GM19240 (cell line): Measurements from ENCODE around the gene PGAP3.
A peak's percentile ranks its signal among the peaks of the same experiment; 100 is the strongest.

Experiments used
- DNase-seq: peaks from one replicate; pipeline ENCODE4 v3.0.0; 2011; ENCODE audit warnings: low spot score; ENCODE audit not compliant: insufficient read length

PGAP3 gene

DNA sequence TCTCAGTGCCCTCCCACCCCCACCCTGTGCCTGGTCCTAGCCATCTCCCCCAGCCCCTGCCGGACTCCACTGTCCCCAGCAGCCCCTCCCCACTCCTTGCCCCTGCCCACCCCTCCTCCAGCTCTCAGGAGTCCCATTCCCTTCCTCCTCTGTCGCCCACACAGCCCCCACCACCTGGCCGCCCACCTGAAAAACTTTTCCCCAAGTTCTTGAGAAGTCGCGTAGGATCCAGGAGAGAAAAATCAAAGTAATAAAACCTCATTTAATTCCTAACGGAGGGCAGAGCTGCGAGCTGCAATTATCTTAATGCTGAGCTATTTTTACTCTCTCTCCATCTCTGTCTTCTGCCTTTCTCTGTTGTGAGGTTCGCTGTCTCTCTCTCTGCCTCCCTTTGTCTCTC, 63.5 kb downstream of the PGAP3 start:
- DNase-seq: no peak

DNA sequence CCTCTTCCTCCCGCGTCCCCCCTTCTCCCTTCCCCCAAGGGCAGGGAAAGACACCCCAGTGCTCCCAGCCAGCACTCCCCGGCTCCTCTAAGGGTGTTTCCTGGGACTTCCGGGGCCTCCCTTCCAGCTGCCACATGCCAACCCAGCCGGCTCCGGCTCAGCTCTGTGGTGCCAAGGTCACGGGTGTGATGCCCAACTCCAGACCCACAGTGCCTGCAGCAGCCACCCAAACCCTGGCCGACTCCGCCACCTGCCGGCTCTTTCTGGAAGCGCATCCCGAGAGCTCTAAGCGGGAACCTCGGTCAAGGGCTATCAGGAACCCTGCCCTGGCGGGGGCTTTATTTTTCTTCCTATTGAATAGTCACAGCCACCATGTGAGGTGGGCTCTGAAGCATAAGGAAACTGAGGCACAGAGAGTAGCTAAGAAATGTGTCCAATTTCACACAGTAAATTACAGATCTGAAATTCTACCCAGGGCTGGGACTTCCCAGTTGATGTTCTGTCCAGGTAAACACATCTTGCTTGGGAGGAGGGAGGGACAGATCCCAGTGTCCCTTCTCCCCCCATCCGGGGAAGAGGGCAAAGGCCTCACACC, 64.4 kb downstream of the PGAP3 start:
- peak; percentile 89 for DNase-seq

- DNase-seq: no peak
Measured at GRCh38 chr17:39622380-39623006, 65.4 kb downstream of the PGAP3 start.

DNA sequence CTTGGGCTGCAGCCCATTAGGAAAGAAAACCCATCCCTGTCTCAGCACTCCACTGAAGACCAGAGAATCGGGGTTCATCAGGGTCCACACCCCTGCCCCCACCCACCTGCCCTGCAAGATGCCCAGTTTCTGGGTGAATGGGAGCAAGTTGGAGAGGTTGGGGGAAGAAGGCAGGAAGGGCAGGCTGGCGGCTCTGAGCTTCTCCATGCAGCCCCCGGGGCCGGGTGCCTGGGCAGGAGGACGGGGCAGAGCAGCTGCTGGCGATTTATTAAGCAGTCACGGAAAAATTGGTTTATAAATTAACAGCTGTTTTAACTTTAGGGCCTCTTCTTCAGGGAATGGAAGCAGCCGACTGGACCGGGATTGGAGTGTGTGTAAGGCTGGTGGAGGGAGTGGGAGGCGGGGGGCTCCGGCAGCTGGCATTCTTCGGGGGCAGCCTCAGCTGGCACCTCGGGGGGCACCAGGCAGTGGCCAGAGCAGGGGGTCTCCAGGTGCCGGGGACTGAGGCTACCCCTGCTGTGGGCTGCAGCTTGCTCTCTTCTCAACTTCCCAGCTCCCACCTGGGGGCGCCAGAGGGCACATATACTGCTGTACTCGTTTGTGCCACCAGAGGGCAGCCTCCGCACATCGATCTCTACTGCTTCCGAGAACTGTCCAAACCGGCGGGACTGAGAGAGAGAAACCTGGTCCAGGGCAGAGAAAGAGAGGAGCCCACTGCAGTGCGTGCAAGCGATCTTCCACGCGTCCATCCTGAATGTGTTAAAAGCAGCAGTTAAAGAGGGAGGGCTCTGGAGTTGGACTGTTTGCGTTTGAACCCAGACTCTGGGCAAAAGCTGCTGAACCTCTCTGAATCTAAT, 66.1 kb downstream of the PGAP3 start:
- peak; percentile 95 for DNase-seq
